ENCODE results near the gene POLR2J2. TPM values are rescaled to one million over a fixed set of nuclear protein-coding genes. Genes with fewer than 3 reads are reported as not detected.
"Not testable (repeated sequence)": the region's sequence is repeated elsewhere in the genome, so short reads cannot be mapped to it uniquely, and the experiment has no call there.

The POLR2J2 gene
- total RNA-seq: 1 to 10 TPM; 1.9 to 7.0 (median 3.3) TPM

DNA sequence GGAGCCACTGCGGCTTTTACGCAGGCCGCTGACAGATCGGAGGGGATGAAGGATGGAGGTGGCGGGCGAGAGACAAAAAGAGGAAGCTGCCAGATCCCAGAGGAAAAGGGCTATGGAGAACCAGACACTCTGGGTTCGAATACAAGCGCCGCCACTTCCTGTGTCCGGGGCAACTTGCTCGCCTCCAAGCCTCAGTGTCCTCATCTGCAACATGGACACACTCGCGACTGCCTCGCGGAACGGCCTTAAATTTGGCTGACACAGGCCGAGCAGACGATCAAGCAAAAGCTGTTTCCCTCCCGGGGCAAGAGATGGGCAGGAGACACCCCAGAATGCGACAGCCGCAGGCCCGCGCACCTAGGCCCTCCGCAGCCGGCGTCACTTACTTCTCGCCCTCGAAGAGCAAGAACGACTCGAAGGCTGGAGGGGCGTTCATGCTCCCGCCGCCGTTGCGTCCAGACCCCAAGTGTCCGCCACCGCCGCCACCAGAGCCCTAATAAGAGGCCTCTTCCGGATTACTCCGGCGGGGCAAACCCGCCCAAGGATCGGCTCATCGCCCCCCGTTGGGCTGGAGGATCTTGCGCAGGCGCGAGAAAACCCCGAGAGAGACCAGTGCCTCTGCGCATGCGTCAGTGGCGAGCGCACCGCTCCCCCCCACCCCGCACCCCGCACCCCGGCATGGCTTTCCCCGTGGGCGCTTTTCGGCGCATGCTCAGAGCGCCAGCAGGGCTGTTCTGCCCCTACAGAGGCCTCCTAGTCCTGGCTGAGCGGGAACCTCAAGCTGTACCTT, at the start of gene POLR2J2:
Gene POLR2J2 (minus strand): TSS at position 498 of the 790 bp plus-strand sequence. CDS start 62 bp downstream, at position 436.
- ATAC-seq (ENCODE audit: low FRiP score): peak; percentile 81
- peak; percentile 27 for DNase-seq (ENCODE audit: low spot score)

DNA sequence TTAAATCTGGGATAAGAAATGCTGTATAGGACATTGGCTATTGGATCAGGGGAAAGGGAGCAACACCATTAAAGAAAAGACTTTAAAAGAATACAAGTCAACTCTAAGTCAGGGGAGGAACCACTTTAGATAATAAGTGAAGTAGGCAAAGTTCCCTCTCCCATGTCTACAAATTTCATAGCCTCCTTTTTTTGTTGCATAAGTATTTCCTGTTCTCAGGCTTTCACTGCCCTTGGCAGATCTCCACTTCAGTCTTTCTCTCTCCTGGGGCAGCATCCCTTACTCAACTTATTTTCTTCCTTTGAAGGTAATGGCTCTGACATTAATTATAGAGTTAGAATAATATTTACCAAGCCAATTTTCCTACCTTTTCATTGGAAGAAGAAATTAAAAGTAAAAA, 47.0 kb upstream of the POLR2J2 start:
- DNase-seq (ENCODE audit: low spot score); ATAC-seq (ENCODE audit: low FRiP score): not testable (repeated sequence)

GRCh38 chr7:102715718-102716117, 44.3 kb upstream of the POLR2J2 start:
- DNase-seq (ENCODE audit: low spot score); ATAC-seq (ENCODE audit: low FRiP score): not testable (repeated sequence)

DNA sequence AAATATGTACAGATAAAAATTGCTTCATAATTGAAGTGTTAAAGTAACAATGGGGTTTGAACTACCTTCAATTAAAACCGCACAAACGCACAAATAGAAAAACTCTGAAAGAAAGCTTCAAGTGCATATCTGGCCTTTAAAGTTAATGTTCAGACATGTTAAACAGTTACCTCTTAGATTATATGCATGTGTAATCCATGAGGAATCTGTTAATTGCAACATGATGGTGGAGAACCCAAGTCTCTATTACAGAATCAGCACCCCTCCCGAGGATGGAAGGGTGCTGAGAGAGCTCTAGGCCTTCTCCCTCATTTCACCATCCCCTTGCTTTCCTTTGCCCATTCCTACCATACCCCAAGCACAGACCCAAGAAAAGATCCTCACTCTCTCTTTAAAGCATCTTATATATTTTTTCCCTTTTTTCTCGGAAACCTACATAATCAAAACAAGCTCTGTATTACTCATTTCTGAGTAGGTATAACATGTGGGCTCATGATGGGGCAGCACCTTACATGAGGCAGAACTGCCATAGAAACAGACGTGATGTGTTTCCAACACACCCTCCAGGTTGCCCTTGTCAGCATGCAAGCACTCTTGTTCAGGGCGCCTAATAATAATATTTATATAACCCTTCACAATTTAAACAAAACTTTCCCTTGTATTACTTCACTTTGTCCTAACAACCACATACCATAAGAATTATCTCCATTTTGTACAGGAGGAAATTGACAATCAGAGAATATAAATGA, 43.5 kb upstream of the POLR2J2 start:
- not testable (repeated sequence) for ATAC-seq (ENCODE audit: low FRiP score); DNase-seq (ENCODE audit: low spot score)

GRCh38 chr7:102713691-102714080, 42.2 kb upstream of the POLR2J2 start:
- not testable (repeated sequence) for DNase-seq (ENCODE audit: low spot score); ATAC-seq (ENCODE audit: low FRiP score)

- DNase-seq (ENCODE audit: low spot score); ATAC-seq (ENCODE audit: low FRiP score): not testable (repeated sequence)
Measured at GRCh38 chr7:102713011-102713690, 41.7 kb upstream of the POLR2J2 start.

- DNase-seq (ENCODE audit: low spot score); ATAC-seq (ENCODE audit: low FRiP score): not testable (repeated sequence)
Measured at GRCh38 chr7:102698962-102699750, 27.7 kb upstream of the POLR2J2 start.

GRCh38 chr7:102697642-102698512, 26.4 kb upstream of the POLR2J2 start:
- not testable (repeated sequence) for DNase-seq (ENCODE audit: low spot score); ATAC-seq (ENCODE audit: low FRiP score)

DNA sequence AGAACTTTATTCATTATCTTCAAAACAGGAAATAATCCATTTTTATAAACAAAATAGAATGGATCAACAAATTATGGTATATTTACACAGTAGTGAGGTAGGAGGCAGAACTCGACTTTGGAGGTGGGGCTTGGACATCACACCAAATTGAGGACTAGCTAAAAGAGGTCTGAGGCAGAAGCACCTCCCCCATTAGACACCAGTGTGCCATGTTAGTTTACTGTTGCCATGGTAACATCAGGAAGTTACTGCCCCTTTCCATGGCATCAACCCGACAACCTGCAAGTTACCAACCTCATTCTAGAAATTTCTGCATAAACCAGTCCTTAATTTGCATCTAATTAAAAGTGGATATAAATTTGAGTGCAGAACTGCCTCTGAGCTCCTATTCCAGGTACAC, 24.5 kb upstream of the POLR2J2 start:
- not testable (repeated sequence) for ATAC-seq (ENCODE audit: low FRiP score); DNase-seq (ENCODE audit: low spot score)

GRCh38 chr7:102695033-102695552, 23.6 kb upstream of the POLR2J2 start:
- DNase-seq (ENCODE audit: low spot score): not testable (repeated sequence)

DNA sequence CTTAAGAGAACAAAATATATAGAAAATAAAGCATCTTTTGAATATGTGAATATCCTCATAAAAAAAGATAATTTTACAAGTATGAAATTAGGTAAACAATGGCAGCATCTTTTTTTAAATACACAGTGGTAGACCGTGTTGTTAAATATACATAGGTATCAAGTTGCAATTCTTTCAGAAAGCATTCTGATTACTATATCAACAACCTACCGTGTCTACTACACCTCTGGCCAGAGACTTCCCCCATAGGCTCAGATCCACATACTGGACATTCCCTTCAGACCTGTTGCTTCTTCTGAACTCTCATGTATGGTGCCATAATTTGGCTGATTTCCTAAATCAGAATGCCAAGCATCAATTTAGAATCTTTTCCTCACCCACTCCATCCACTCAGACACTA, 22.5 kb upstream of the POLR2J2 start:
- not testable (repeated sequence) for ATAC-seq (ENCODE audit: low FRiP score); DNase-seq (ENCODE audit: low spot score)

More at GRCh38 chr7:102695033-102695552, 23.6 kb upstream of the POLR2J2 start:
- ATAC-seq (ENCODE audit: low FRiP score): not testable (repeated sequence)

GRCh38 chr7:102690602-102691001, 19.1 kb upstream of the POLR2J2 start:
- ATAC-seq (ENCODE audit: low FRiP score); DNase-seq (ENCODE audit: low spot score): not testable (repeated sequence)

DNA sequence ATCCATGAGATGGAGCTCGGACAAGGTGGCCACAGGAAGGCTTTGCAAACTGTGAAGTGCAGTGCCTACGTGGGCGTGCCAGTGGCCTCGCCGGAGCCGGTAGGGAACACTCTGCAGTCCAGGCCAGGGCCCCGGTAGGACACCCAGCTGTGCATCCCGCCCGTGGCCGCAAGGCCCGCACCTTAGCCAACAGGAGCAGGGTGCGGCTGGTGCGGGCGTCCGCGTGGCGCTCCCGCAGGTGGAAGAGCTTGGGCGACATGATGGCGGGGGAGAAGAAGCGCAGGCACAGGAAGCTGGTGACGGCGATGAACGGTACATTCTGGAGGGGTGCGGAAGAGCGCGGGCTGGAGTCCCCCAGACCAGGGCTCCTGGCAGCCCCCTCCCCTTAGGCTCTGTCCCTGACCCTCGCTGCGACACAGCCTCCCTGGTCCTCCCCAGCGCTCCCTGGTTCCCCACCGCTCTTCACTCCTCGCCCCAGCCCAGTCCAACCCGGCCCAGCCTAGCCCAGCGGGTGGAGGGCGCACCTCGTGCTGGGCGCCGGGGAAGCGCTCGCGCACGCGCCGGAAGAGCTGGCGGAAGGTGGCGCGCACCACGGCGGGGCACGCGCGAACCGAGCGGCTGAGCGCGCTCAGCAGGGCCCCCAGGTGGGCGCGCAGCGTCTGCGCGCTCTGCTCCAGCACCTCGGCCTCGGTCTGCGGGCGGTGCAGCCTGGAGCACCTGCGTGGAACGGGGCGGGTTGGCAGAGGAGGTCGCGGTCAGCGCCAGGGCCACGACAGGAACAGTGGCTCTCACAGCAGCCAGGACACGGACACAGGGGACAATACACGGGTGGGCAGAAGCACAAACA, 18.2 kb upstream of the POLR2J2 start:
- not testable (repeated sequence) for DNase-seq (ENCODE audit: low spot score)
- peak; percentile 5 for ATAC-seq (ENCODE audit: low FRiP score)

GRCh38 chr7:102688299-102689036, 17.0 kb upstream of the POLR2J2 start:
- ATAC-seq (ENCODE audit: low FRiP score): peak; percentile 97
- not testable (repeated sequence) for DNase-seq (ENCODE audit: low spot score)

DNA sequence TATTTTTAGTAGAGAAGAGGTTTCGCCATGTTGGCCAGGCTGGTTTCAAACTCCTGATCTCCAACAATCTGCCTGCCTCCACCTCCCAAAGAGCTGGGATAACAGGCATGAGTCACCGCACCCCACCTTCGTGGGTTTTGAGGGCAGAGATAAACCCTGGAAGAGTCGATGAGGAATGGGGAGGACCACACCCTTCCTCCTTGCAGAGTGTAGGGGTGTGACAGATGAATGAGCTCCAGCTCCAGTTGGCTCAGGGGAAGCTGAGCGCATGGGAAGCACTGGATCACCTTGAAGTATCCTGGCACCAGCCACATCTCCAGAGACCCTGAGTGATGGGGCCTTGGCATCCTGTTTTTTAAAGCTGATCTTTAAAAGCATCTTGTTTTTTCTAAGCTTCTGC, 11.1 kb upstream of the POLR2J2 start:
- peak; percentile 65 for ATAC-seq (ENCODE audit: low FRiP score)
- not testable (repeated sequence) for DNase-seq (ENCODE audit: low spot score)

GRCh38 chr7:102680780-102681179, 9.3 kb upstream of the POLR2J2 start:
- ATAC-seq (ENCODE audit: low FRiP score); DNase-seq (ENCODE audit: low spot score): not testable (repeated sequence)
